Upper lobe of left lung (tissue), 4 donors: Measurements from ENCODE around the gene MANEA.

Experiments
- EP300 ChIP-seq, 4 donors: sonication (generic); formaldehyde crosslinking; IDR thresholded peaks; one replicate each; pipeline ENCODE4 v1.5.1; 2017; ENCODE audit warnings: antibody characterized with exemption in 4 of 4, control low read depth in 2 of 4
- POLR2A ChIP-seq, 4 donors: fragments of 450-650 bp; IDR thresholded peaks; one replicate each; pipeline ENCODE4 v1.5.1; 2016 to 2017; ENCODE audit warnings: antibody characterized with exemption in 4 of 4, mild to moderate bottlenecking in 2 of 4
- POLR2AphosphoS5 ChIP-seq, 2 donors: sonication (generic); formaldehyde crosslinking; IDR thresholded peaks; one replicate each; pipeline ENCODE4 v1.5.1; 2017; ENCODE audit warnings: antibody characterized with exemption in 2 of 2
- TF ChIP-seq, protein P1 (sequence below), 6 experiments: fragments of 450-650 bp in 4 of 6; fragments of 200-600 bp in 2 of 6; sonication (generic) in 2 of 6; IDR thresholded peaks; one replicate each; pipeline ENCODE4 v1.5.1; 2016 to 2019; ENCODE audit warnings: antibody characterized with exemption in 6 of 6

DNA sequence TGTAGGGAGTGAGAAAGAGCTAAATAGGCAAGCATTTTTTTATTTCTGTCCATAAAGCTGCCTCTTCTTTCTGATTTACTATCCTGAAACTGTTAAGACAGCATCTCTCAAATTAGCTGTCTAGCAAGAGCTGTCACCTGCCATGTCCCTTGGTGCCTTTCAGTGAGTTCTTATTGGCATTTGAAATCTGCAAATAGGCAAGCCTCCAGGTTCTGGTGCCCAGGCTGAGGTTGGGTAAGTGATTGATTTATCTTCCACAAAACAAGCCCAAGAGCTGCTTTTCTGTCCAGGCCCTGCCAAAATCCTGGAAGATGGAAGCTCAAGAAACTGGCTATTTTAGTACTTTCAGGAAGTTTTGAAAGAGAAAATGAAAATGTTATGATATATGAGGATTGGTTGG is 22.4 kb downstream of the MANEA start:
- TF ChIP-seq, protein P1, sequence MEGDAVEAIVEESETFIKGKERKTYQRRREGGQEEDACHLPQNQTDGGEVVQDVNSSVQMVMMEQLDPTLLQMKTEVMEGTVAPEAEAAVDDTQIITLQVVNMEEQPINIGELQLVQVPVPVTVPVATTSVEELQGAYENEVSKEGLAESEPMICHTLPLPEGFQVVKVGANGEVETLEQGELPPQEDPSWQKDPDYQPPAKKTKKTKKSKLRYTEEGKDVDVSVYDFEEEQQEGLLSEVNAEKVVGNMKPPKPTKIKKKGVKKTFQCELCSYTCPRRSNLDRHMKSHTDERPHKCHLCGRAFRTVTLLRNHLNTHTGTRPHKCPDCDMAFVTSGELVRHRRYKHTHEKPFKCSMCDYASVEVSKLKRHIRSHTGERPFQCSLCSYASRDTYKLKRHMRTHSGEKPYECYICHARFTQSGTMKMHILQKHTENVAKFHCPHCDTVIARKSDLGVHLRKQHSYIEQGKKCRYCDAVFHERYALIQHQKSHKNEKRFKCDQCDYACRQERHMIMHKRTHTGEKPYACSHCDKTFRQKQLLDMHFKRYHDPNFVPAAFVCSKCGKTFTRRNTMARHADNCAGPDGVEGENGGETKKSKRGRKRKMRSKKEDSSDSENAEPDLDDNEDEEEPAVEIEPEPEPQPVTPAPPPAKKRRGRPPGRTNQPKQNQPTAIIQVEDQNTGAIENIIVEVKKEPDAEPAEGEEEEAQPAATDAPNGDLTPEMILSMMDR (IDR thresholded peaks at IDR 0.05) = no peak
- TF ChIP-seq POLR2A (IDR thresholded peaks at IDR 0.05) = no peak
- no peak for TF ChIP-seq POLR2AphosphoS5 (IDR thresholded peaks at IDR 0.05)
- TF ChIP-seq EP300 (IDR thresholded peaks at IDR 0.05) = no peak
